NK-92 (cell line): ENCODE measurements around the gene JMJD8.
A peak's percentile ranks its signal among the peaks of the same experiment; 100 is the strongest.

Experiments
- DNase-seq: peaks from one replicate; lab custom pipeline; 2025; ENCODE audit not compliant: unreplicated experiment; lab: John Stamatoyannopoulos, UW

Gene JMJD8, protein sequence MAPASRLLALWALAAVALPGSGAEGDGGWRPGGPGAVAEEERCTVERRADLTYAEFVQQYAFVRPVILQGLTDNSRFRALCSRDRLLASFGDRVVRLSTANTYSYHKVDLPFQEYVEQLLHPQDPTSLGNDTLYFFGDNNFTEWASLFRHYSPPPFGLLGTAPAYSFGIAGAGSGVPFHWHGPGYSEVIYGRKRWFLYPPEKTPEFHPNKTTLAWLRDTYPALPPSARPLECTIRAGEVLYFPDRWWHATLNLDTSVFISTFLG

DNA sequence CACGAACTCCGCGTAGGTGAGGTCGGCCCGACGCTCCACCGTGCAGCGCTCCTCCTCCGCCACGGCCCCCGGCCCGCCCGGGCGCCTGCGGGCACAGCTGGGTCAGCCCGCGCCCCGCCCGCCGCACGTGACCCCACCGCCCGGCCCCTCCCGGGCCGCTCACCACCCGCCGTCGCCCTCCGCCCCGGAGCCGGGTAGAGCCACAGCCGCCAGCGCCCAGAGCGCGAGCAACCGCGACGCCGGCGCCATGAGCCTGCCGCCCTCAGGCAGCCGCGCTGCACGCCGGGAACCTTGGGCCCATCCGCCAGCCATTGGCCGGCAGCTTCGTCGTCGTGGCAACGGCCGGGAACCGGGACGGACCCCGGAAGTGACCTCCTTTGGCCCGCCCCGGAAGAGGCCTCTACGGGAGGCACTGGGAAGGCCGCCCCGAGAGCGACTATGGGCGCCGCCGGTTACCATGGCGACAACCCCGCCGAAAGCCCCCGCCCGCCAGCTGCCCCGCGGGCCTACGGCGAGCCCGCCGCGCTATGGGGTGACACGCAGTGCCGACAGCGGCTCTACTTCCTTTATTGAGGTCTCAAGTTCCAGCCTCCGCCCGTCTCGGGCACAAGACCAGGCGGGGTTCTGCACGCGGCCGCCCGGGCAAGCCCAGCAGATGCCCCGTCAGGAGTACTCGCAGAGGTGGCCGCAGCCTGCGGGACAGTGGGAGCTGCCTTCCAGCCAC lies at the start of gene JMJD8:
JMJD8 (minus strand) TSS at position 264 of the 724 bp plus-strand sequence; CDS start at position 249, 15 bp downstream.
- DNase-seq, result peak; percentile 71

DNA sequence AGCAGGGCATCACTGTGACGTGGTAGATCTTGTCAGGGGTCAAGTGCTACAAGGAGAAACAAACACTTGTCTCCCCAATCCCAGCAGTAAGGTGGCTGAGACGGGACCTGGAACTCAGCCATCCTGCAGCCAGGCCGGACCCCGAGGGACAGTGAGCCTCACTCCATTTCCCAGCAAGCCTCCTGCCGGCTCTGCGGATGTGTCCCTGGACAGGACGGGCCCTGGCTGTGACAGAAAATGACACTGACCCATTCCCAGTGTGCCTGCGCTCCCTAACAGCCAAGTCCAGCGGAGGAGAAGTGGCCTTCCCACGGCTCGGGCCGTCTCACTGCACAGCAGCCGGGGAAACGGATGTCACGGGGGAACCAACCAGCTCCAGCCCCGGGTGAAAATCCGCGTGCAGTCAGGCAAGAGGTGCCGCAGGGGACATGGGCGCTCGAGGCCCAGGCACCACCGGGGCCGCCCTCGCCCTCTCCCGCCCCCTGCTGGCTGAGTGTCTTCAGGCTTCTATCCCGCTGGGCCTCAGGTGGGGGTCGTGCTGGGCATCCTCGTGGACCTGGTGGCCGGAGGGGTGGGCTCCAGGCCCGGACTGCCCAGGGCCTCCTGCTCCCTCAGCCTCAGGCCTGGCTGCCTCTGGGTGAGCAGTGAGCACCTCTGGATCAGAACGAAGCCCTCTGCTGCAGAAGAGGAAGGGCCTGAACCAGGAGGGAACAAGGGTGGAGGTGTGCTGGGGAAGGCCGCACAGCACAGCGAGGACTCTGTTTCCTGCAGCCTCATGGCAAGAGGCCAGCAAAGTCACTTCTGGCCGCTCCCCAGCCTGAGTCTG lies 49.5 kb upstream of the JMJD8 start:
- no peak for DNase-seq

DNA sequence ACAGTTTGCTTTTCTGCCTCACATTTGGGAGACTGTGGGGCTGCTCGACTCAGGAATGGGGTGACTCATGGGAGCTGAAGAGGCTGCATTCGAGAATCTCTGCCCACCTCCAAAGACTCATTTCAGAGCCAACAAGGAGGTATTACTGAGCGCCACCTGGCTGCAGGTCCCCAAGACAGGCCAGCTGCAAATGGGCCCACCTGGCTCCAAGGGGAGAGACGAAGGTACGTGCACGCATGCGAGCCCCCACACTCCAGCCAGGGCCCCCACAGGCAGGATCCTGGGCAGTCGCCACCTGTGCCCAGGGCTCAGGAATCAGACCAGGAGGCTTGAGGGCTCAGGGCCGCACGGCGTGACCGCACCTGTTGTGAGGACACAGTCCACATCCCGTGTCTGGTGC lies 48.8 kb upstream of the JMJD8 start:
- DNase-seq, result no peak

DNA sequence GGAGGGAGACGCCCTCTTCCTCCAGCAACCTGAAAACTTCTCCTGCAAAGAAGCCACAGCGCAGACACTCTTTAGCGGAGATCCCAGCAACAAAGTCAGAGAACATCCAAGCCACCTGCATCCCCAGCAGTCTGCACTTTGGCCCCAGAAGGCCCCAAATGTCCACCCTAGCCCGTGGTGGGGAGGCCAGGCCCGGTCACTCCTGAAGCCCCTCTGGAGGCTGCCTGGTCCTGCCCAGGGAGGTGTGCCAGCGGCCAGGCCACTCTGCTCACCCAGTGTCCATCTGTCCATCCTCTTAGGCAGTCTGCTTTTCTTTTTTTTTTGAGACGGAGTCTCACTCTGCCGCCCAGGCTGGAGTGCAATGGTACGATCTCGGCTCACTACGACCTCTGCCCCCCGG lies 48.2 kb upstream of the JMJD8 start:
- DNase-seq, result no peak

DNA sequence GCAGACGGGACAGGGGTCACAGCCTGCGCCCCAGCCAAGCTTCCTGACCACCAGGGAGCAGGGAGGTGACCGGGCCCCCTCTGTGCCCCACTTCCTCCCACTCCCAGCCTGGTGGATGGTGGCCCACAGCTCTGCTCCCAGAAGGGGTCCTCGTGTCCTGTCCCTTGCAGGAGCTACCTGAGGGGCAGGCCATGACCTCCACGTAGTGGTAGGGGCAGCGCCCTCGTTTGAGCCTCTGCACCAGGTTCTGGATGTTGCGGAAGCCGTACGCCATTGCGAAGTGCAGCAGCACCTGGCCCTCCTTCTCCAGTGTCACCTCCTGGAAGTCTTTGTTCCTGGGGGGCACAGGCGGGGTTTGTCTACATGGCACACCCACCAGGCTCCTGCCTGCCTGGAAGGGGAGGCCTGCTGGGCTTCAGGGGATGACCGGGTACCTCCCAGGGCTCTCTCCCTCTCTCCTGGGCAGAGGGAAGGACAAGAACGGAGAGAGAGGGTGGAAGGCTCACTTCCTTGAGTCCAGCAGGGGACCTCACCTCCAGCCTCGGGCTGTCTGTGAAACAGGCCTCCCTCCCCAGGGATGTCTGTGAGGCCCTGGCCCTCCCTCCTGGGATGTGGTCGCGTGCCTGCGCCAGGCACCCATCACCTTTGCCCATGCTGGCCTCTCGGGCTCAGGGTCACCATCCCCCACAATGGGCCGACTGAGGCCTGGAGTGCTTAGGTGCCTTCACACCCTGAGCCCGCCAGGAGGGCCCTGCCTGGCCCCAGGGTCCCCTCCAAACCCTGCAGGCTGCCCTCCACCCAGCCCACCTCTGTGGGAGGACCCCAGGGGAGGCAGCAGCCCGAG lies 46.8 kb upstream of the JMJD8 start:
- DNase-seq, result no peak

DNA sequence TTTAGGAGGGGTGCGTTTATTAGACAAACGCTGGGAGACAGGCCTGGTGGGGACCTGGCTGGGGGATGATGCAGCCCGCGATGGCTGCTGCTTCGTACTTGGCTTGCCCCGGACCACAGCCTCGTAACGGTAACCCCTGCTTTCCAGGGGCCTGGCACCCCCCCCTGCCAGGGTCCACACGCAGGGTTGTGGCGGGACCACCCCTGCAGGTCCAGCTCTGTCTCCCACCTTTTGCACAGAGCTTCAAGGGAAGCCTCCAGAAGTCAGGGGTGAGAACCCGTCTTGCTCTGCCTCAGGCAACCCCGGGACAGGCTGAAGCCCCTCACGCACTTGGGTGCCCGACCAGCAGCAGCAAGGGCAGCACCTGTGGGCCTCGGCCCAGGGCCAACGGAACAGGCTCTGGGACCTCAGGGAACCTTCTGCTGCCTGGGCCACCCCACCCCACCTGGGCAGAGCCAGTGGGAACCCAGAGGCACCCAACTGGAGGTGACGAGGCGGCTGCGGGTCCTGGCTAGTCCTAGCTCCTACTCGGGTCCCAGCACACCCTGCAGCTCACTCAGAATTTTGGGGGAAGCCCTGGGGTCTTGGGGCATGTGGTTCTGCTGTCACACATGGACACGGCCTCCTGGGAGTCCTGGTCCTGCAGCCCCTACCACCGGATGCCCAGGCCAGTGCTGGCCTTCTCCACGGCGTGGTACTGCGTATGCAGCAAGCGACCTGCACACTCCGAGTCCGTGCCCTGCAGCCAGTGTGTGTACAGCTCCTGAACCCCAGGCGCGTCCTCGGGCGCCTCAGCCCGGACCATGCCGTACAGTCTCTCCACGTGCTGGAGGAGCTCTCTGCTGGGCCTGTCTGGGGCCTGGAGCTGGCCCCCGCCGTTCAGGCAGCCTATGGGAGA lies 45.9 kb upstream of the JMJD8 start:
- no peak for DNase-seq

DNA sequence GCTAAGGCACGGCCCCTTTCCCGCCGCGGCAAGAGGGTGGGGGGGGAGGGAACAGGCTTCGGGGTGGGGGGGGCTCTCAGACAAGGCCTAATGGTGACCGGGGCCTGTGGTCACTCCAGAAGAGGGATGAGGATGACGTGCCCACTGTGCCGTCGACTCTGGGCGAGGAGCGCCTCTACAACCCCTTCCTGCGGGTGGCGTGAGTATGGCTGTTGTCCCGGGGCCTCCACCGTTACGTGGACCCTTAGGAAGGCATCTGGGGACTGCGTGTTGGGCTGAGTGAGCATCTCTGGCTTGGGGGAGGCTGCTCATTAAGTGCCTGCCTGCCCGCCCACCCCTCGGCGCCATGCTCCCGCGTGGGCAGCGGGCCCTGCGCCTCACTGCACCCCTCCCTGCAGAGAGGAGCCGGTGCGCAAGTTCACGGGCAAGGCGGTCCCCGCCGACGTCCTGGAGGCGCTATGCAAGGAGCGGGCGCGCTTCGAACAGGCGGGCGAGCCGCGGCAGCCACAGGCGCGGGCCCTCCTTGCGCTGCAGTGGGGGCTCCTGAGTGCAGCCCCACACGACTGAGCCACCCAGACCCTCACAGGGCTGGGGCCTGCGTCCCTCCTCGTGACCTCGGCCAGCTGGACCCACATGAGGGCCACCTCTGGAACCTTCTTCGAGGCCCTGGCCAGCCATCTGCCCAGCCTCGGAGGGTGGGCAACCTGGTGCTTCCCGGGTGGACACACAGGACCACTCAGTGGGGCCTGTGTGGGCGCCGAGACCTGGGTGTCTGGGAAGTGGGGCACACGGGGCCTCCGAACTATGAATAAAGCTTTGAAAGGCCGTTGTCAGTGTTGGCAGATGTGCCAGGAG lies 45.0 kb upstream of the JMJD8 start:
- no peak for DNase-seq

DNA sequence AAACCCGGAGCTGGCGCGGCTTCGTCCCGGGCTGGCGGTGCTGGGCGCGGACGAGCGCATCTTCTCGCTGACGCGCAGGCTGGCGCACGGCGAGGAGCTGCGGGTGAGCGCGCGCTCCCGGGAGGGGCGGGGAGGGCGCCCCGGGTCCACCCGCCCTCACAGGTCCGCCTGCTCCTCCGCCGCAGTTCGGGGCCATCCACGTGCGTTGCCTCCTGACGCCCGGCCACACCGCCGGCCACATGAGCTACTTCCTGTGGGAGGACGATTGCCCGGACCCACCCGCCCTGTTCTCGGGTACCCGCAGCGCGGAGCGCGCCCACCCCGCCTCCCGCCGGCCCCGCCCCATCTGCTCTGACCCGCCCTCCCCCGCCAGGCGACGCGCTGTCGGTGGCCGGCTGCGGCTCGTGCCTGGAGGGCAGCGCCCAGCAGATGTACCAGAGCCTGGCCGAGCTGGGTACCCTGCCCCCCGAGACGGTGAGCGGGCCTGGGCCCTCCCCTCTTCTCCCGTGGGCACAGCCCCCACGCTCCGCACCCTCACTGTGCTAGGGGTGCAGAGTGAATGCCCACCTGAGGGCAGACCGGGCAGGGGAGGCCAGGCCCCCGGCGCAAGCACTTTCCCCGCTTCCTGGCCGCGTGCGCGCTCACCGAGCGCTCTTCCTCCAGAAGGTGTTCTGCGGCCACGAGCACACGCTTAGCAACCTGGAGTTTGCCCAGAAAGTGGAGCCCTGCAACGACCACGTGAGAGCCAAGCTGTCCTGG lies 44.2 kb upstream of the JMJD8 start:
- DNase-seq, result no peak

DNA sequence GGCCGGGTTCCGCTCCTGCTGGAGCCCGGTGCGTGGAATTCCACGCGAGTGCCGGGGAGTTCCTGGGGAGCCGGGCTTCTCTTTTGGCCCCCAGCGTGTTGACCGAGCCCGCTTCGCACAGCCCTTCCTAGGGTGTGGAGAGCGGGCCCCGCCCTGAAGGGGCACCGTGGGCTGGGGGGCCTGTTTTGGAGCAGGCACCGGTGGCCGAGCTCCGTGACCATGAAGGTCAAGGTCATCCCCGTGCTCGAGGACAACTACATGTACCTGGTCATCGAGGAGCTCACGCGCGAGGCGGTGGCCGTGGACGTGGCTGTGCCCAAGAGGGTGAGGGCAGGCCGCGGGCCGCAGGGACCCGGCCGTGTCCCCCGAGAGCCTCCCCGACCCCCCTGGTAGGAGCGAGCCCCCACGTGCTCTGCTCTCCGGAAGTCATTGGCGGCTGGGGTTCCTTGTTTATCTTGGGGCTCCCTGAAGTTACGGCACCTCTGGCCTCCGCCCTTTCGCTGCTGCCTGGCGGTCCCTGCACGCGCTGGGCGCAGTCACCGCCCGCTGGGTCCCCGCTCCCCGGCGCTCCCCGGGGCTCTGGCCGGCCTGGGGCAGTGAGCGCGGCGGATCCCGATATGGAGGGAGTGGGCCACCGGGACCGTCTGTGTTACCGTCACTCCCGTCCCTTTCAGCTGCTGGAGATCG lies 43.3 kb upstream of the JMJD8 start:
- no peak for DNase-seq

DNA sequence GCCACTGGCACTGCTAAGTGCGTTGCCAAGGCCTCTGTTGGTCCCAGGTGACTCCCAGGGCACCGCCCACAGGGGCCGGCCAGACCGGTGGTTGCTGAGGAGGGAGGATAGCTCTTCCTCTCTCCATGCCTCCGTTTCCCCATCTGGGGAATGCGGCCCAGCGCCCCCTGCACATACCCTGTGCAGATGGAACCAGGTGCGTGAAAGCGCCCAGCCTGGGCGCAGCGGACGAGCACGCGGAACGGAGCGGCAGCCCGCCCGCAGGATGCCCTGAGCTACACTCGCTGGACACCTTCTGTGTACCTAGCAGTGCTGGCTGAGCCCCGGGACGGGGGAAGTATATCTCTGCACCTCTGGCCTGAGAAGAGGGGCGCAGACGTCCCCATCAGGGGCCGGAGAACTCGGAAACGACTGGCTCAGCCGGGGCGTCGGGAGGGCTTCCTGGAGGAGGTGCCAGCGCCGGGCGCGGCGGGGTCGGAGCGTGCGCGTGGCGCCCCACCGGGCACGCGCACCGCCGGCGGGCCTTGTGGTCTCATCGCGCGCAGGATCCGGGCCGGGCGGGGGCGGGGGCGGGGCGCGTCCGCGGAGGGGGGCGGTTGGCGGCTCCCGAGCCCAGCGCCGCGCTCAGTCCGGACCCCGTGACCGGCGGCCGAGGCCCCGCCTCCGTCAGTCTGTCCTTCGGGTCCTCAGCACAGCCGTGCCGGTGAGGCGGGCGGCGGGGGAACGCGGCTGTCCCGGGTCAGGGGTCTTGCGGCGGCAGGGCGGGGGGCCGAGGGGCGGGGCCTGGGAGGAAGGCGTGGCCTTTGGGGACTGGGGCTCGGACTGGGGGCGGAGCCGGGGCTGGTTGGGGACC lies 42.5 kb upstream of the JMJD8 start, which contains the start of the genes CCDC78 and HAGHL:
CCDC78 (minus strand) TSS at position 6 of the 853 bp plus-strand sequence. CDS start 76 bp downstream, outside the sequence.
HAGHL (plus strand) TSS at position 669 of the 853 bp plus-strand sequence. CDS start 404 bp downstream, outside the sequence.
- no peak for DNase-seq

DNA sequence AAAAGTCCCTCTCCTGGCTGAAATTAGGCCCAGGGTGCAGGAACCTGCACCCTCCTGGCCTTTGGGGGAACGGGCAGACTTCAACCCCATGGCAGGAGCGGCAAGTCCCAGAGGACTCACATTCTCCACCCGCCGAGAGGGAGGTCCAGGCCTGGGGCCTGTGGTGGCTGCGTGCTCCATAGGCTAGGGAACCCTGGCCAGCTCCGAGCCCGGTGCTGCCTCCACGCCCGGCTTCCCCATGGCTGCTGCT lies 42.0 kb upstream of the JMJD8 start:
- DNase-seq, result no peak

DNA sequence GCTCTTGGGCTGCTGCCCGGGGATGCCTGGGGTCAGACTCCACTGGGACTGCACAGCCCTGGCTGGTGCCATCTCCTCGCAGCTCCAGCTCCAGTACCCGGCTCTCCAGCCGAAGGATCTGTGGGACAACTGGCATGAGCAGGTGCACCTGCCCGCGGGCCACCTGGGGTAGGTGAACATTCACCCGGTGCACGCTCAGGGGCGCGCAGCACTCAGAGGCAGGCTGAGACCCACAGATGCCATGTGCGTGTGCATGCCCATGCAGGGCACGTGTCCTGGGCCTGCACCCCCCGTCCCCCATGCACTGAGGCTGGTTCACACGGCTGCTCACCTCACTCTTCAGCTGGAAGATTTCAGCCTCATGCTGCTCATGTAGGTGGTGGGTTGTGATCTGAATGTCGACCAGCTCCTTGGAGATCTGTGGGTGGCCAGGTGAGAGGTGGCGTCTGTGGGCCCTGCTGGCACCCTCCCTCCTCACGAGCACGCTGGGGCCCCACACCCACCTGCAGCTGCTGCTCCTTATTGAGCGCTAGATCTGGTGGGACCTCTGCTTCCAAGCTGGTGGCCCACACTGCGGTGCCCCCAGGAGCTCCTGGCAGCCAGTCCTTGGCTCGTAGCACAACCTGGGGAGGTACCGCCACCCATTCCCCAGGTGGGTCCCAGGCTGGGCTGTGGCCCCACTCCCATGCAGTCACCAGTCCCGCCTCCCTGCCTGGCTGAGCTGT lies 41.5 kb upstream of the JMJD8 start:
- DNase-seq, result no peak

DNA sequence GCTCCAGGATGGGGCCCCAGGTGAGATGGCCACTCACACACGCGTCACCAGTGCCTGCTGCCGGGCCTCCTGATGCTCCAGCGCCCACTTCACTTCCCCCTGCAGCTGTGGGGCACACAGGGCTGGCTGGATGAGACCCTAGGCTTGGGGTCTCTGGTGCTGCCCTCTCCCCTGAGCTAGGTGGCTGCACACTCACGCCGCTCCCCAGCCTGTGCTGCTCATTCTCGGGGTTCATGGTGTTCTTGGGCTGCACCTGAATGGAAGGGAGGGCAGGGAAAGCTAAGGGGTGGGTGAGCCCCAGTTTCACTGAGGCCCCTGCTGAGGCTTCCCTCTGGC lies 40.9 kb upstream of the JMJD8 start:
- DNase-seq, result no peak

DNA sequence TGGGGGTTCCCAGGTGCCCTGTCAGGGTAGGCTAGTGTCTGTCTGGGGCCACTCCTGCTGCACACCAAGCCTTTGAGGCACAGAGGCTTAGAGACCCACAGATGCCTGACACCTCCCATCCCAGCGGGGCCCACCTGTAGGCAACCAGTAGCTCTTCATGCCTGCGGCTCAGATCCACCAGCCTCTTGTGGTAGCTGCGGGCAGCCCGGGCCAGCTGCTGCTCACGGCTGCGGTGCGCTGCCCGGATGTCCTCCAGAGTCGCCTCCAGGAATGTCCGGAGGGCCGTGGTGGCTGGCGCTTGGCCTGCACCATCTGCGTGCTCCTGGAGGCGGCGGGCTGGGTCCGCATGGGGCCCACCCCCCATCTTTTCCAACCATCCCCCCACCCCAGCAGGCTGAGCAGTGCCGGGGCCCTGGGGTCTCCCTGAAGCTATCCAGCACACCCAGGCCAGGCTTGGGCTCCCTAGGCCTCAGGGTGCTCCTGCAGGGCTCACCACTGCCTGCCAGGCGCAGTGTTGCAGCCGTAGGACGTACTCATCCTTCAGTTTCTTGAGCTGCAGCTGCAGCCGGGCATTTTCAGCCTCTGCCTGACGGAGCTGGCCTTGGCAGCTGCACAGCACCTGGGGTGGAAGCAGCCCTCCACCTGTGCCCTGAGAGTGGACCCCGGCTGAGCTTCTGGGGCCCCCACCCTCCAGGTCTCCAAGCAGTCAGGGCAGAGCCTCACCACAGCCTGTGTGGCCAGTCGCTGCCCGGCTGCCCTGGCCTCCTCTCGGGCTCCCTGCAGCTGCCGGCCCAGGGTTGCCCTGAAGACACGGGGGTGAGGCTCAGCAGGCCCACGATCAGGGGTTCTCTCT lies 40.3 kb upstream of the JMJD8 start:
- no peak for DNase-seq

DNA sequence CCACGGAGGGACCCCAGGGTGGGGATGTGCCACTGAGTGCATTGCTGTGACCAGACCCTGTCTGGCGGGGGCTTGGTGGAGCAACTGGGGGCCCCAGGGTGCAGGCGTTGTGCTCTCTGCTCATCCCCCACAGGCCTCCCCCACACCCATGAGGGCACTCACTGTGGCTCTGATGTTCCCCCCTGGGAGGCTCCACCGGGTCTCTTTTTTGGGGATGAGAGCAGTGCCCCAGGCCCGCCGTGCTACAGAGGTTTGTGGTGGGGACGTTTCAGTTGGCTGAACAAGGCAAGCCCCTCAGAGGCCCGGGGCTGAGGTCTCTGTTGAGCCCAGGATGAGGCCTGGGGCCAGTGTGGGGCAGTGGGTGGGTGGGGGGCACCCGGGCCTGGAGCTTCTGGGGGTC lies 39.6 kb upstream of the JMJD8 start:
- no peak for DNase-seq
